ENCODE measurements around the gene BATF2. TPM values are rescaled to one million over a fixed set of nuclear protein-coding genes. Genes with fewer than 3 reads are reported as not detected.

BATF2 gene
- total and polyA plus RNA-seq, 8 donors: 0.73 to 29.5 (median 3.4) TPM; not detected in 1

DNA sequence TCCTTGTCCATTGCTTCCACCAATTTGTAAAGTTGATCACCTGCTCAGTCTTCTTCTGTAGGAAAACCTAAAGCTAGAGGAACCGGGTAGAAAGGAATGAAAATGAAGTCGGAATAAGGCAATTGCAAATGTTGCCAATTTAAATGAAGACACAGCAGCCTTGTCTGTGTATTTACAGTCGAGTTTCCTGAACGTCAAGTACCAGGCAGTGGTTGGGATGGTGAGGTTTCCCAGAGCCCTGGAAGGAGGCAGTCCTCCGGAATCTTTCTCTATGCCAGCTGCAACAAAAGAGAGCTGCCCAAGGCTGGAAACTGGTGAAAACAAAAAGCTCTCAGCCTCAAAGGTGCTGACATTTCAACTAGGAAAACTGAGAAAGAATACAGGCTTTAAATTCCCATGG is 42.6 kb downstream of the BATF2 start:
- no peaks in the 10 kb centered on the region for H3K4me1 ChIP-seq
- no peak for DNase-seq
- 44 to 55% (median 50%) methylated on average over 5 of the region's 5 CpGs for WGBS, 5 donors
- no peak overlapping the region for H3K4me3 ChIP-seq
- intact Hi-C loops (cut with DNase I; ENCODE audit: low total_unique reads): no loop called here
- H3K9me3 ChIP-seq: no peaks in the 10 kb centered on the region
- TF ChIP-seq POLR2A (IDR thresholded peaks at IDR 0.05): no peak
- TF ChIP-seq EP300 (IDR thresholded peaks at IDR 0.05): no peak
- no peak for TF ChIP-seq POLR2AphosphoS5 (IDR thresholded peaks at IDR 0.05)
- TF ChIP-seq, protein P1, sequence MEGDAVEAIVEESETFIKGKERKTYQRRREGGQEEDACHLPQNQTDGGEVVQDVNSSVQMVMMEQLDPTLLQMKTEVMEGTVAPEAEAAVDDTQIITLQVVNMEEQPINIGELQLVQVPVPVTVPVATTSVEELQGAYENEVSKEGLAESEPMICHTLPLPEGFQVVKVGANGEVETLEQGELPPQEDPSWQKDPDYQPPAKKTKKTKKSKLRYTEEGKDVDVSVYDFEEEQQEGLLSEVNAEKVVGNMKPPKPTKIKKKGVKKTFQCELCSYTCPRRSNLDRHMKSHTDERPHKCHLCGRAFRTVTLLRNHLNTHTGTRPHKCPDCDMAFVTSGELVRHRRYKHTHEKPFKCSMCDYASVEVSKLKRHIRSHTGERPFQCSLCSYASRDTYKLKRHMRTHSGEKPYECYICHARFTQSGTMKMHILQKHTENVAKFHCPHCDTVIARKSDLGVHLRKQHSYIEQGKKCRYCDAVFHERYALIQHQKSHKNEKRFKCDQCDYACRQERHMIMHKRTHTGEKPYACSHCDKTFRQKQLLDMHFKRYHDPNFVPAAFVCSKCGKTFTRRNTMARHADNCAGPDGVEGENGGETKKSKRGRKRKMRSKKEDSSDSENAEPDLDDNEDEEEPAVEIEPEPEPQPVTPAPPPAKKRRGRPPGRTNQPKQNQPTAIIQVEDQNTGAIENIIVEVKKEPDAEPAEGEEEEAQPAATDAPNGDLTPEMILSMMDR (IDR thresholded peaks at IDR 0.05): no peak
- peaks cover 0 to 6% (median 0%) of the 10 kb centered on the region in 3 donors for H3K27me3 ChIP-seq
- no peak overlapping the region for H3K27ac ChIP-seq
- no peaks in the 10 kb centered on the region for H3K36me3 ChIP-seq

DNA sequence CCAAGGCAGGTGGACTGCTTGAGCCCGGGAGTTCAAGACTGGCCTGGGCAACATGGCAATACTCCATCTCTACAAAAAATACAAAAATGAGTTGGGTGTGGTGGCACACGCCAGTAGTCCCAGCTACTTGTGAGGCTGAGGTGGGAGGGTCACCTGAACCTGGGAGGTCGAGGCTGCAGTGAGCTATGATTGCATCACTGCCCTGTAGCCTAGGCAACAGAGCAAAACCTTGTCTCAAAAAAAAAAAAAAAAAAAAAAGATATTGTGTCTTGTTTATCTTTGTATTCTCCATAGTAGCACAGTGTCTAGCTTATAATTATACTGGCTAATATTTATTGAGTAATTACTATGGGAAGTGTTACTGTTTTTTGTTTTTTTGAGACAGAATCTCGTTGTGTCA is 45.2 kb downstream of the BATF2 start:
- H3K36me3 ChIP-seq: no peaks in the 10 kb centered on the region
- H3K4me3 ChIP-seq: no peak overlapping the region
- no peak for DNase-seq
- intact Hi-C loops (cut with DNase I; ENCODE audit: low total_unique reads): no loop called here
- WGBS, 5 donors: 61 to 70% (median 62%) methylated on average over 4 of the region's 4 CpGs
- H3K27me3 ChIP-seq: peaks cover 0 to 6% (median 0%) of the 10 kb centered on the region in 3 donors
- H3K27ac ChIP-seq: no peak overlapping the region
- no peaks in the 10 kb centered on the region for H3K4me1 ChIP-seq
- TF ChIP-seq POLR2A (IDR thresholded peaks at IDR 0.05): no peak
- no peak for TF ChIP-seq POLR2AphosphoS5 (IDR thresholded peaks at IDR 0.05)
- TF ChIP-seq, protein P1 (IDR thresholded peaks at IDR 0.05): no peak
- TF ChIP-seq EP300 (IDR thresholded peaks at IDR 0.05): no peak
- no peaks in the 10 kb centered on the region for H3K9me3 ChIP-seq

DNA sequence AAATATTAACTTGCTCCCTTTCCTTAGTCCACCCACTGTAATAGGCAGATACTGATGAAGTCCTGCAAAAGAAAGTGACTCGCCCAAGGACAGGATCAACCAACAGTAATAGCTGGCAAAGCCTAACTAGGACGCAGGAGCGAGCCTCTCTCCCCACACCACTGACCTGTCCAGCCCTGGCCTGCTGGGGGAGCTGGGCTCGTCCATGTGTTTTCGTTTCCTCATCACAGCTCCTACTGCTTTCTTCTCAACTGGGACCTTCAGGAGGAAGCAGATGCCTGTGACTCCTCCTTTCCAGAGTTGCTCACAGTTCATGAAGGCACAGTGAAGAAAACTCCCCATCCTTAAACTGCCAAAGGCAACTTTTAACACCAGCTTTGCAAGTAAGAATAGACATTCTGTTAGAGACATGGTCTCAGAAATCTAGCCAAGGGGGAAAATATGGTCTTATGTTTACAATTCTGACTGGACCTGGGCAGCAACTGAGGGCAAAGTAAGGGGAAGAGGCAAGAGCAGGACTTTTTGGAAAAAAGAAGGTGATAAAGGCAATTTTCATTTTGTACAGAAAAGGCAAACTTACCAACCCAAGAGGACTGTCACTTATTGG is 49.5 kb downstream of the BATF2 start:
- no peak for DNase-seq
- no peaks in the 10 kb centered on the region for H3K9me3 ChIP-seq
- TF ChIP-seq, protein P1 (IDR thresholded peaks at IDR 0.05): no peak
- TF ChIP-seq EP300 (IDR thresholded peaks at IDR 0.05): no peak
- TF ChIP-seq POLR2AphosphoS5 (IDR thresholded peaks at IDR 0.05): no peak
- TF ChIP-seq POLR2A (IDR thresholded peaks at IDR 0.05): no peak
- H3K27ac ChIP-seq: no peak overlapping the region
- no peaks in the 10 kb centered on the region for H3K36me3 ChIP-seq
- H3K4me1 ChIP-seq: no peaks in the 10 kb centered on the region
- intact Hi-C loops (cut with DNase I; ENCODE audit: low total_unique reads): no loop called here
- WGBS, 5 donors: 43 to 54% (median 48%) methylated on average over 5 of the region's 5 CpGs
- no peaks in the 10 kb centered on the region for H3K27me3 ChIP-seq
- H3K4me3 ChIP-seq: no peak overlapping the region

Small RNA genes within 50 kb of the gene (small RNA-seq; reads per million reads assigned to genes)
- gene MIR6879 (0.15 to 0.61 (median 0.55) reads per million in 4 donors), gene SNX15 (0 reads per million in 4 donors)

Other genes with a start within 250 kb of the BATF2 start
- gene PYGM, start 237.0 kb downstream of the BATF2 start, total RNA-seq: 1 to 10 TPM in 2 of 5 donors, under 1 TPM in 2, not detected in 1; 0.58 to 2.0 (median 1.4) TPM
- gene PYGM, start 237.0 kb downstream of the BATF2 start, polyA plus RNA-seq: 1 to 10 TPM in 2 of 3 donors, under 1 TPM in 1; 0.37 to 3.5 (median 3.1) TPM
- 100 to 1,000 TPM; 235 to 341 (median 279) TPM for gene SF1, start 218.4 kb downstream of the BATF2 start, total RNA-seq
- 10 to 100 TPM; 57.5 to 72.1 (median 63.4) TPM for gene SF1, start 218.4 kb downstream of the BATF2 start, polyA plus RNA-seq
- 10 to 100 TPM in 2 of 5 donors, 1 to 10 TPM in 3; 2.3 to 66.9 (median 9.0) TPM for gene MAP4K2, start 193.8 kb downstream of the BATF2 start, total RNA-seq
- 10 to 100 TPM; 13.0 to 20.9 (median 13.8) TPM for gene MAP4K2, start 193.8 kb downstream of the BATF2 start, polyA plus RNA-seq
- gene MEN1, start 186.4 kb downstream of the BATF2 start, total RNA-seq: 10 to 100 TPM in 4 of 5 donors, 1 to 10 TPM in 1; 9.4 to 62.5 (median 16.9) TPM
- gene MEN1, start 186.4 kb downstream of the BATF2 start, polyA plus RNA-seq: 10 to 100 TPM; 12.9 to 16.4 (median 13.6) TPM
- 10 to 100 TPM; 10.3 to 66.5 (median 53.3) TPM for gene CDC42BPG, start 152.3 kb downstream of the BATF2 start, total RNA-seq
- gene CDC42BPG, start 152.3 kb downstream of the BATF2 start, polyA plus RNA-seq: 10 to 100 TPM in 2 of 3 donors, 1 to 10 TPM in 1; 8.9 to 20.0 (median 10.9) TPM
- 100 to 1,000 TPM in 2 of 5 donors, 10 to 100 TPM in 3; 23.3 to 160 (median 56.2) TPM for gene EHD1, start 118.3 kb downstream of the BATF2 start, total RNA-seq
- 10 to 100 TPM; 17.9 to 24.6 (median 19.4) TPM for gene EHD1, start 118.3 kb downstream of the BATF2 start, polyA plus RNA-seq
- 10 to 100 TPM; 14.3 to 77.6 (median 46.1) TPM for gene ATG2A, start 79.8 kb downstream of the BATF2 start, total RNA-seq
- gene ATG2A, start 79.8 kb downstream of the BATF2 start, polyA plus RNA-seq: 10 to 100 TPM; 12.2 to 18.7 (median 16.3) TPM
- 10 to 100 TPM in 4 of 5 donors, 1 to 10 TPM in 1; 6.6 to 75.6 (median 25.7) TPM for gene PPP2R5B, start 72.3 kb downstream of the BATF2 start, total RNA-seq
- 10 to 100 TPM in 2 of 3 donors, 1 to 10 TPM in 1; 9.8 to 13.8 (median 12.3) TPM for gene PPP2R5B, start 72.3 kb downstream of the BATF2 start, polyA plus RNA-seq
- gene GPHA2, start 61.1 kb downstream of the BATF2 start, total RNA-seq: not detected
- gene GPHA2, start 61.1 kb downstream of the BATF2 start, polyA plus RNA-seq: under 1 TPM in 2 of 3 donors, not detected in 1; 0.30 to 0.50 TPM
- gene MAJIN, start 24.9 kb downstream of the BATF2 start, total RNA-seq: not detected
- under 1 TPM in 1 of 3 donors, not detected in 2; 0.20 TPM for gene MAJIN, start 24.9 kb downstream of the BATF2 start, polyA plus RNA-seq
- gene ARL2, start 17.2 kb upstream of the BATF2 start, total RNA-seq: 100 to 1,000 TPM in 2 of 5 donors, 10 to 100 TPM in 2, 1 to 10 TPM in 1; 4.9 to 237 (median 57.2) TPM
- 100 to 1,000 TPM in 1 of 3 donors, 10 to 100 TPM in 2; 88.3 to 119 (median 98.0) TPM for gene ARL2, start 17.2 kb upstream of the BATF2 start, polyA plus RNA-seq
- gene SNX15, start 30.5 kb upstream of the BATF2 start, total RNA-seq: 10 to 100 TPM in 4 of 5 donors, 1 to 10 TPM in 1; 4.2 to 45.8 (median 13.3) TPM
- 10 to 100 TPM; 18.7 to 22.5 (median 20.0) TPM for gene SNX15, start 30.5 kb upstream of the BATF2 start, polyA plus RNA-seq
- 10 to 100 TPM in 2 of 5 donors, 1 to 10 TPM in 3; 1.8 to 97.6 (median 6.7) TPM for gene SAC3D1, start 44.2 kb upstream of the BATF2 start, total RNA-seq
- 10 to 100 TPM in 2 of 3 donors, 1 to 10 TPM in 1; 8.9 to 14.5 (median 14.4) TPM for gene SAC3D1, start 44.2 kb upstream of the BATF2 start, polyA plus RNA-seq
- 10 to 100 TPM in 2 of 5 donors, 1 to 10 TPM in 2, not detected in 1; 1.3 to 65.2 (median 18.1) TPM for gene NAALADL1, start 61.6 kb upstream of the BATF2 start, total RNA-seq
- gene NAALADL1, start 61.6 kb upstream of the BATF2 start, polyA plus RNA-seq: 10 to 100 TPM in 2 of 3 donors, 1 to 10 TPM in 1; 6.7 to 10.8 (median 10.0) TPM
- 1 to 10 TPM; 1.4 to 9.1 (median 2.2) TPM for gene CDCA5, start 87.1 kb upstream of the BATF2 start, total RNA-seq
- 1 to 10 TPM; 3.5 to 6.7 (median 4.6) TPM for gene CDCA5, start 87.1 kb upstream of the BATF2 start, polyA plus RNA-seq
- 10 to 100 TPM; 17.6 to 62.0 (median 28.8) TPM for gene ZFPL1, start 87.3 kb upstream of the BATF2 start, total RNA-seq
- 10 to 100 TPM; 36.7 to 38.6 (median 37.4) TPM for gene ZFPL1, start 87.3 kb upstream of the BATF2 start, polyA plus RNA-seq
- gene VPS51, start 99.2 kb upstream of the BATF2 start, total RNA-seq: 1,000 to 10,000 TPM in 1 of 5 donors, 100 to 1,000 TPM in 4; 174 to 2,272 (median 234) TPM
- gene VPS51, start 99.2 kb upstream of the BATF2 start, polyA plus RNA-seq: 100 to 1,000 TPM; 124 to 135 (median 128) TPM
- gene TM7SF2, start 114.9 kb upstream of the BATF2 start, total RNA-seq: 100 to 1,000 TPM in 1 of 5 donors, 10 to 100 TPM in 3, 1 to 10 TPM in 1; 7.6 to 118 (median 19.6) TPM
- 10 to 100 TPM; 38.6 to 65.2 (median 51.9) TPM for gene TM7SF2, start 114.9 kb upstream of the BATF2 start, polyA plus RNA-seq
- 100 to 1,000 TPM in 1 of 5 donors, 10 to 100 TPM in 1, 1 to 10 TPM in 2, not detected in 1; 2.4 to 130 (median 39.9) TPM for gene ZNHIT2, start 120.7 kb upstream of the BATF2 start, total RNA-seq
- gene ZNHIT2, start 120.7 kb upstream of the BATF2 start, polyA plus RNA-seq: 10 to 100 TPM; 18.0 to 20.0 (median 18.9) TPM
- 1,000 to 10,000 TPM in 1 of 5 donors, 100 to 1,000 TPM in 4; 456 to 1,872 (median 566) TPM for gene FAU, start 125.2 kb upstream of the BATF2 start, total RNA-seq
- 1,000 to 10,000 TPM; 1,111 to 1,352 (median 1,208) TPM for gene FAU, start 125.2 kb upstream of the BATF2 start, polyA plus RNA-seq
- 10 to 100 TPM; 22.8 to 75.9 (median 33.0) TPM for gene MRPL49, start 125.3 kb upstream of the BATF2 start, total RNA-seq
- gene MRPL49, start 125.3 kb upstream of the BATF2 start, polyA plus RNA-seq: 10 to 100 TPM; 36.0 to 69.8 (median 39.9) TPM
- 10 to 100 TPM; 20.0 to 75.3 (median 64.9) TPM for gene SYVN1, start 137.5 kb upstream of the BATF2 start, total RNA-seq
- gene SYVN1, start 137.5 kb upstream of the BATF2 start, polyA plus RNA-seq: 10 to 100 TPM in 2 of 3 donors, 1 to 10 TPM in 1; 7.2 to 18.5 (median 13.4) TPM
- gene SPDYC, start 173.3 kb upstream of the BATF2 start, total RNA-seq: not detected
- not detected for gene SPDYC, start 173.3 kb upstream of the BATF2 start, polyA plus RNA-seq
- 100 to 1,000 TPM in 3 of 5 donors, 10 to 100 TPM in 2; 79.5 to 325 (median 155) TPM for gene CAPN1, start 185.0 kb upstream of the BATF2 start, total RNA-seq
- gene CAPN1, start 185.0 kb upstream of the BATF2 start, polyA plus RNA-seq: 100 to 1,000 TPM in 2 of 3 donors, 10 to 100 TPM in 1; 96.1 to 234 (median 112) TPM